ENCODE results near the gene CD58.

- TF ChIP-seq ELF4 (CRISPR knock-in tag; IDR thresholded peaks at IDR 0.05): no peak
- no peak for TF ChIP-seq MAFF (IDR thresholded peaks at IDR 0.05; ENCODE audit: low read length)
- TF ChIP-seq TRIM25 (IDR thresholded peaks at IDR 0.05; ENCODE audit: borderline replicate concordance): no peak
- TF ChIP-seq, protein P1, sequence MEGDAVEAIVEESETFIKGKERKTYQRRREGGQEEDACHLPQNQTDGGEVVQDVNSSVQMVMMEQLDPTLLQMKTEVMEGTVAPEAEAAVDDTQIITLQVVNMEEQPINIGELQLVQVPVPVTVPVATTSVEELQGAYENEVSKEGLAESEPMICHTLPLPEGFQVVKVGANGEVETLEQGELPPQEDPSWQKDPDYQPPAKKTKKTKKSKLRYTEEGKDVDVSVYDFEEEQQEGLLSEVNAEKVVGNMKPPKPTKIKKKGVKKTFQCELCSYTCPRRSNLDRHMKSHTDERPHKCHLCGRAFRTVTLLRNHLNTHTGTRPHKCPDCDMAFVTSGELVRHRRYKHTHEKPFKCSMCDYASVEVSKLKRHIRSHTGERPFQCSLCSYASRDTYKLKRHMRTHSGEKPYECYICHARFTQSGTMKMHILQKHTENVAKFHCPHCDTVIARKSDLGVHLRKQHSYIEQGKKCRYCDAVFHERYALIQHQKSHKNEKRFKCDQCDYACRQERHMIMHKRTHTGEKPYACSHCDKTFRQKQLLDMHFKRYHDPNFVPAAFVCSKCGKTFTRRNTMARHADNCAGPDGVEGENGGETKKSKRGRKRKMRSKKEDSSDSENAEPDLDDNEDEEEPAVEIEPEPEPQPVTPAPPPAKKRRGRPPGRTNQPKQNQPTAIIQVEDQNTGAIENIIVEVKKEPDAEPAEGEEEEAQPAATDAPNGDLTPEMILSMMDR (IDR thresholded peaks at IDR 0.05 in 2 of 3, conservative IDR thresholded peaks at IDR 0.05 in 1 of 3; ENCODE audit: insufficient read depth in 2 of 3, low read depth in 1 of 3, low read length in 3 of 3): no peak
- TF ChIP-seq SIX5 (IDR thresholded peaks at IDR 0.05; ENCODE audit: borderline replicate concordance in 1 of 2, insufficient read depth in 1 of 2, low read depth in 1 of 2, low read length in 2 of 2): no peak
- no peak for TF ChIP-seq ZFP91 (CRISPR knock-in tag; IDR thresholded peaks at IDR 0.05)
Measured at GRCh38 chr1:116487583-116487982, 83.2 kb downstream of the CD58 start.
